ENCODE results near the gene CLDN7.

DNA sequence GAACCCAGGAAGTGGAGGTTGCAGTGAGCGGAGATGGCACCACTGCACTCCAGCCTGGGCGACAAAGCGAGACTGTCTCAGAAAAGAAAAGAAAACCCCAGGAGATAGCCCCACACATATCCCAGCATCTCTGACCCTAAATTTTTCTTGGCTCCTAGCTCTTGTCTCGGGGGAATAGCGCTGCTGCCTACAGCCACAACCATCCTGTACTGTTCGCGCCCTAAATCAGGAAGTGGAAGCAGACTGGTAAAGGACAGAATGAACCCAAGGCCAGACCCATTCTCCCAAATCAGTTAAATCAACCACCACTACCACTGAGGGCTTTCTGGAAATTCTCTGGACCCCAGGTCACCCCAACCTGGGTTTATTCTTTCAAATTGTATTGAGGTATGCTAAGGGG is 12.4 kb downstream of the CLDN7 start:
- TF ChIP-seq GATA2 (IDR thresholded peaks at IDR 0.05; ENCODE audit: low read depth, low read length) (no peak), GATA3 (IDR thresholded peaks at IDR 0.05; ENCODE audit: low read depth, low read length) (no peak)

All from SH-SY5Y (cell line).